ENCODE measurements around the gene SLC15A4.
"Not testable (repeated sequence)": the region's sequence is repeated elsewhere in the genome, so short reads cannot be mapped to it uniquely, and the experiment has no call there.

Gene SLC15A4

GRCh38 chr12:128823916-128824839 is at the start of gene SLC15A4:
Gene SLC15A4, minus strand, starts transcription at chr12:128823958. Its CDS starts 15 bp downstream, at chr12:128823943.
- DNase-seq = peak; percentile 96

DNA sequence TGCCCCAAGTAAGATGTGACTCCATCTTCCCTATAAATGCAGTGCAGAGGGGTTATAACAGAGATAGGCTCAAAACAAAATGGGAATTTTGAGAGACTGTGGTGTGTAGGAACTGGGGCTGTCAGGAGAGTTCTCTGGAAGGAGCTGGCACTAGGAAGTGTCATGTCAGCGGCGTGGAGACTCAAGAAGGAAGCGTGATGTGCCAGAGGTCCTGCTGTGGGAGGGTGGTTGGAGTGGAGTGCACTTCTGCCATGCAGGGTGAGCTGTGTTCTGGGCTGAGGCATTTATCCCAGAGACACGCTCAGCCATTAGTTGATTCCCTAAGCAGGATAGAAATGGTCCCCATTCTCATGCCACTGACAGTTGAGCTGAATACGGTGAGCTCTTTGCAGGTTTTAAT is 48.5 kb upstream of the SLC15A4 start:
- DNase-seq = no peak

- no peak for DNase-seq
Measured at GRCh38 chr12:128871516-128871892, 47.7 kb upstream of the SLC15A4 start.

- DNase-seq = no peak
Measured at GRCh38 chr12:128867466-128867865, 43.7 kb upstream of the SLC15A4 start.

DNA sequence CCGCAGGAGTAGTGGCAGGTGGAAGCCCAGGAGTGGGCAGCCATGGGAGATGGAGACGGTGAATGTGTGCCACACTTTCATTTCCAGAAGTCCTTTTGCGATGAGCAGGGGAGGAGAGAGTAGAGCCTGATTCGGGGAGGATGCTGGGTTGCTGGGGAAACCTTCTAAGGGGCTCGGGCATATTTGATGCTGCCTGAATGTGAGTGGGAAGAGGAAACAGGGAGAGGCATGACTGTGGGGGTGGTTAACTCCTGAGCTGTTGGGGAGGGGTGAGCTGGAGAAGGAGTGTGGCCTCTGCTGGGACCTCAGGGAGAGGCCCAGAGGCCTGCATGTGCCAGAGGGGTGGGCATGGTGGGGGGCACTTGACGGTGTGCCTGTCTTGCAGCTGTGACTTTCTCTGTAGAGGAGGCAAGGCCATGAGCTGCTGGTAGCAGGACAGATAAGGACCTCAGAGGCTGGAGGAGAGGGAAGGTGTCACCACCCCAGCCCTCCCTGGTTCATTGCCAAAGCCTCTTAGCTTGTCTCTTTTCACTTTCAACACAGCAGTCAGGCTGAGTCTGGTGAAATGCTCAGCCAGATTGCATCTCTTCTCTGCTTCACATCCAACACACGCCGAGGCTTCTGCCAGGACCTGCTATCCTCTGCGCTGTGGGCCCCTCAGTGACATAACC is 40.9 kb upstream of the SLC15A4 start:
- no peak for DNase-seq

GRCh38 chr12:128863957-128864356 is 40.2 kb upstream of the SLC15A4 start:
- DNase-seq = no peak

GRCh38 chr12:128861226-128862016 is 37.7 kb upstream of the SLC15A4 start:
- no peak for DNase-seq

GRCh38 chr12:128859311-128859710 is 35.6 kb upstream of the SLC15A4 start:
- DNase-seq = no peak

DNA sequence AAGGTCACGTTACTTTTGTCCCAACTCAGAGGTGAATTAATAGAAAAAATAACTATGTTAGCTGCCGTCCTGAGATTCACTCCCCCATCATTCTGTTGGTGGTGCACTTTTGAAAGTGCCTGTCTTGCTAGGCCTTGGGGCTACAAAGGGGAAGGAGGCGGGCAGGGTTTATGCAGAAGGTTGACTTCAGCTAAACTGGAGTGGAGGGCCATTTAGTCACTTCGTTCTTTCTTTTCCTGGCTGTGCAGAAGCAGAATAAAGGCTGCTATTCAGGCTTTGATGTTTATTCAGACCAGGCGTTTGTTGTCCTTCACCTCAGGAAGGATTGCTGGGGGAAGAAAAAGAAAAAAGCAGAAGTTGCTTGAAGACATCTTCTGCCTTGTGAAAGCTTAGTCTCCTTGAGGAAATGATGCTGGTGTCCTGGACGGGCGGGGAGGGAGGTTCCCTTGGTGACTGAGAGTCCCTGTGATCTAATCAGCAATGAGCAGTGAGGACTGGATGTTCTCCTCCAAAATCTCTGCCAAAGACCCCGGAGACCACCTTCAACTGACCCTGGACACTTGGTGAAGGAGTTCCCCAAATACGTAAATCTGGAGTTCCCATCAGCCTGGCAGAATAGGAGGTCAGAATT is 33.5 kb upstream of the SLC15A4 start:
- DNase-seq = no peak

- no peak for DNase-seq
Measured at GRCh38 chr12:128856791-128857078, 33.0 kb upstream of the SLC15A4 start.

GRCh38 chr12:128856035-128856790 is 32.5 kb upstream of the SLC15A4 start:
- no peak for DNase-seq

DNA sequence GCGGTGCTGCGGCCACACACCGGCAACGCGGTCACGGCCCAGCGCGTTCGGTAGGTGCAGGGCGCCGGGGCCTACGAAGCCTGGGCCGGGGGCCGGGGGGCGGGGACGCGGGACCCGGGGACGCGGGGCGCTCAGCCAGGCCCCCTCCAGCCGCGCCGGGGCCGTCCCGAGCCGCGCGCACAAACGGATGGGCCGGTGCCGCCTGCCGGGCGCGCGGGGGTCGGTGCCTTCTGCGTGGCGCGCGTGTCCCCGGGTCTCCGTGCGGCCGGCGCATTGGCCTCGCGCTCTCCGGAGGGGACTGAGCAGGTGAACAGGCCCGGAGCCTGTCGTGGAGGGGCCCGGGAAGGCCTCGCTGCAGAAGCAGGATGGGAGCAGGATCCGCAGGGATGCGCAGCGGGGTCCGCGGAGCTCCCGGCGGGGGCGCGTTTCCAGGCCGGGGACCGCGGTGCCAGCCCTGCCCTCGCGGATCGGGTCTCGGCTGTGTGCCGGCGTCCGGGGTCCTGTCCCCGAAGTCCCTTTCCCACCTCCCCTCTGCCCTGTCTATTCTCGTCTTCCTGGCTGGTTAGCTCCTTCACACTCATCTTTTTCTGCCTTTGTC is 29.9 kb upstream of the SLC15A4 start:
- DNase-seq = no peak

DNA sequence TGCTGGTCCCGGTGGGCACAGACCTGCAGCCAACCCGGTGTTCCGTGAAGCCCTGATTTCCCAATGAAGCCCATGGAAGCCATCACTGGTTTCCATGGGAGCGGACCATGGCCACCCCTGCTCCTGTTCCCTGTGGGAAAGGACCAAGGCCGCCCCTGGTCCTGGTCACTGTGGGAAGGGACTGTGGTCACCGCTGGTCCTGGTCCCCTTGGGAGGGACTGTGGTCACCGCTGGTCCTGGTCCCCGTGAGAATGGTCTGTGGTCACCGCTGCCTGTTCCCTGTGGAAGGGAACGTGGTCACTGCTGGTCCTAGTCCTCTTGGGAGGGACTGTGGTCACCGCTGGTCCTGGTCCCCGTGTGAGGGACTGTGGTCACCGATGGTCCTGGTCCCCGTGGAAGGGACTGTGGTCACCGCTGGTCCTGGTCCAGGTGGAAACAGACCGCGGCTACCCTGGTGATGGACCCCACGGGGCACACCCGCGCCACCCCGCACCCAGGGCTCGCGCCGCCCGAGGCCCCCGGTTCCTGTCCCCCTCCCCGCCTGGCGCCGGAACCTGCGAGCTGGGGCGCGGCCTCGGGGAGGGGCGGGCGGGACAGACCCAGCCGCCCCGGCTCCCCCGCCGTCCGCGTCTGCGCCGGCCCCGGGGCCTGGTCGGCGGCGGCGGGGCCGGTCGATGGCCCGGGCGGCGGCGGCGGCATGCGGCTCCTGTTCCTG is 29.3 kb upstream of the SLC15A4 start, which contains the start of gene GLT1D1:
TSS of gene GLT1D1 (plus strand) at position 594 of the 715 bp plus-strand sequence. CDS start at position 698, 104 bp downstream.
- no peak for DNase-seq

DNA sequence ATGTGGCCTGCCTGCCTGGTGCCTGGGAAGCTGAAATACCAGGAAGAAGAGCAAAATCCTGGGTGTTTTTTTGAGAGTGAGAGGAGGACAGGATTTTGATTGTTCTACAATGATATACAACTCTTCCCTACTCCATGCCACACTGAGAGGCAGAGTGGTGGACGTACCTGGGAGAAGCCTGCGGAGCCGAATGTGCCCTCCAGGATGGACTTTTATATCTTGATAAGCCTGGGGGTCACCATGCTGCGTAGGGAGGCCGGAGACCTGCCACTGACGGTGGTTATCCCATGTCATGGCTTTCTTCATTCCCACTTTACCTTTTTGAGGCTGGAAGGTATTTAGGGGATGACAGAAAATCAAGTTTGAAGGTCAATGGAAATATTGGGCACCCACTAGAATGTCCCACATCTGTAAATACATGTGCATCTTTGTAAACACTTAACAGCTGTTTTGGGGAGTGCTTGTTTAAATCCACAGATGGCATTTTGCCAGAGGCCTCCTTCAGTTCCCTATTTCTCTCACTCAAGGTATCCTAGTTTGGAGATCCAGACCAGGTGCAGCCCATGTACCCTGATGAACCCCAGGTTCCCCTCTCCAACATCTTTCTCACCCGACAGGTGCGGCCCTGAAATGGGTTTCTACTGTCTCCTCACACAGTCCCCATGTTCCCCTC is 28.4 kb upstream of the SLC15A4 start:
- DNase-seq = no peak

- not testable (repeated sequence) for DNase-seq
Measured at GRCh38 chr12:128851429-128851828, 27.7 kb upstream of the SLC15A4 start.

- no peak for DNase-seq
Measured at GRCh38 chr12:128850400-128850799, 26.6 kb upstream of the SLC15A4 start.

DNA sequence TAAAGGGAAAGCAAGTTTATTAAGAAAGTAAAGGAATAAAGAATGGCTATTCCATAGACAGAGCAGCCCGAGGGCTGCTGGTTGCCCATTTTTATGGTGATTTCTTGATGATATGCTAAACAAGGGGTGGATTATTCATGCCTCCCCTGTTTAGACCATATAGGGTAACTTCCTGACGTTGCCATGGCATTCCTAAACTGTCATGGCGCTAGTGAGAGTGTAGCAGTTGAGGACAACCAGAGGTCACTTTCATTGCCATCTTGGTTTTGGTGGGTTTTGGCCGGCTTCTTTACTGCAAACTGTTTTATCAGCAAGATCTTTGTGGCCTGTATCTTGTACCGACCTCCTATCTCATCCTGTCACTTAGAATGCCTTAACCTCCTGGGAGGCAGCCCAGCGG is 26.0 kb upstream of the SLC15A4 start:
- not testable (repeated sequence) for DNase-seq

GRCh38 chr12:128848371-128848770 is 24.6 kb upstream of the SLC15A4 start:
- no peak for DNase-seq

GRCh38 chr12:128846671-128847070 is 22.9 kb upstream of the SLC15A4 start:
- DNase-seq = not testable (repeated sequence)

- DNase-seq = no peak
Measured at GRCh38 chr12:128844031-128844635, 20.4 kb upstream of the SLC15A4 start.
